Chondrocyte (in vitro differentiated cells): ENCODE measurements around the gene DNAJC2. TPM values are rescaled to one million over a fixed set of nuclear protein-coding genes. Genes with fewer than 3 reads are reported as not detected.
A peak's percentile ranks its signal among the peaks of the same experiment; 100 is the strongest.

Experiments
- DNase-seq: peaks from one replicate; pipeline ENCODE4 v3.0.0; 2021; ENCODE audit warnings: mixed read lengths, low spot score
- H3K27ac Mint-ChIP-seq: one replicate; pipeline ENCODE4 v1.8.0; 2021; ENCODE audit warnings: mild to moderate bottlenecking, moderate library complexity, mixed read lengths; ENCODE audit not compliant: unreplicated experiment
- H3K27me3 Mint-ChIP-seq: 2 replicates; pipeline ENCODE4 v1.8.0; 2021; ENCODE audit warnings: low read depth, mixed read lengths
- H3K36me3 Mint-ChIP-seq: 2 replicates; pipeline ENCODE4 v1.8.0; 2021; ENCODE audit warnings: low read depth, mixed read lengths
- H3K4me1 Mint-ChIP-seq: 2 replicates; pipeline ENCODE4 v1.8.0; 2021; ENCODE audit warnings: low read depth, mild to moderate bottlenecking, mixed read lengths
- H3K4me3 Mint-ChIP-seq: one replicate; pipeline ENCODE4 v1.8.0; 2021; ENCODE audit warnings: mild to moderate bottlenecking, moderate library complexity, mixed read lengths; ENCODE audit not compliant: unreplicated experiment
- H3K9me3 Mint-ChIP-seq: 2 replicates; pipeline ENCODE4 v1.8.0; 2021; ENCODE audit warnings: low read depth, mixed read lengths
- CTCF ChIP-seq: fragments of 200-600 bp; sonication (generic); IDR thresholded peaks from 2 replicates; pipeline ENCODE4 v1.5.0; 2021; ENCODE audit warnings: antibody characterized with exemption, mild to moderate bottlenecking, moderate library complexity
- total RNA-seq: library from RNA; stranded (reverse); gene quantifications from 3 replicates; pipeline ENCODE4 v1.2.1, GENCODE V29; 2021

Gene DNAJC2
- total RNA-seq, 1 donor from 2014 or later, result 18.3 TPM

- no peak for TF ChIP-seq CTCF
- Mint-ChIP-seq H3K27ac (peak overlapping the region; percentile 100), H3K36me3 (peaks cover 4% of the 10 kb centered on the region), H3K4me3 (peak overlapping the region; percentile 97), H3K4me1 (peaks cover 54% of the 10 kb centered on the region), H3K27me3 (no peaks in the 10 kb centered on the region), H3K9me3 (no peaks in the 10 kb centered on the region)
- DNase-seq, result no peak
These were observed 3.9 kb upstream of the DNAJC2 start for GRCh38 chr7:103348452-103348851.

- H3K4me3 Mint-ChIP-seq, result peak within 1 kb of the TSS; percentile 97
- DNase-seq, result no peak
- peaks cover 60% of the 10 kb centered on the region for H3K4me1 Mint-ChIP-seq
- peak within 1 kb of the TSS; percentile 100 for H3K27ac Mint-ChIP-seq
- no peaks in the 10 kb centered on the region for H3K9me3 Mint-ChIP-seq
- H3K36me3 Mint-ChIP-seq, result peaks cover 4% of the 10 kb centered on the region
- no peaks in the 10 kb centered on the region for H3K27me3 Mint-ChIP-seq
- TF ChIP-seq CTCF, result peak; percentile 7
These were observed 3.1 kb upstream of the DNAJC2 start, which contains the start of gene PSMC2 for GRCh38 chr7:103347507-103348267. TSS of gene PSMC2 (plus strand) at chr7:103347643. CDS start at chr7:103347712, 69 bp downstream.

- Mint-ChIP-seq H3K36me3 (peaks cover 3% of the 10 kb centered on the region), H3K9me3 (no peaks in the 10 kb centered on the region), H3K27me3 (no peaks in the 10 kb centered on the region), H3K27ac (no peak overlapping the region), H3K4me1 (peaks cover 58% of the 10 kb centered on the region), H3K4me3 (no peak overlapping the region)
- no peak for DNase-seq
- TF ChIP-seq CTCF, result no peak
These were observed 1.8 kb upstream of the DNAJC2 start for GRCh38 chr7:103346396-103346795.

- Mint-ChIP-seq H3K4me3 (peak overlapping the region; percentile 92), H3K27ac (peak overlapping the region; percentile 97)
These were observed 662 bp downstream of the DNAJC2 start for GRCh38 chr7:103343758-103344452.

More at GRCh38 chr7:103343758-103344452, 662 bp downstream of the DNAJC2 start:
- no peak for TF ChIP-seq CTCF
- Mint-ChIP-seq H3K36me3 (peaks cover 19% of the 10 kb centered on the region), H3K4me1 (peaks cover 44% of the 10 kb centered on the region), H3K27me3 (no peaks in the 10 kb centered on the region), H3K9me3 (no peaks in the 10 kb centered on the region)
- DNase-seq, result no peak
